GM12865 (cell line): ENCODE measurements around the gene STARD8.
"Not testable (repeated sequence)": the region's sequence is repeated elsewhere in the genome, so short reads cannot be mapped to it uniquely, and the experiment has no call there.

Source experiments
- DNase-seq: peaks from one replicate; pipeline ENCODE4 v3.0.0; 2010; ENCODE audit warnings: low read depth
- H3K4me3 ChIP-seq: 2 replicates; pipeline ENCODE4 v1.5.1; 2011; ENCODE audit warnings: mild to moderate bottlenecking, low read depth, low read length, control low read depth
- TF ChIP-seq, protein P1 (sequence below): IDR thresholded peaks from 2 replicates; pipeline ENCODE4 v1.5.1; 2011; ENCODE audit warnings: low read length, control low read depth, low read depth, inconsistent platforms; ENCODE audit not compliant: insufficient read depth; ENCODE audit errors: missing control alignments

Gene STARD8

DNA sequence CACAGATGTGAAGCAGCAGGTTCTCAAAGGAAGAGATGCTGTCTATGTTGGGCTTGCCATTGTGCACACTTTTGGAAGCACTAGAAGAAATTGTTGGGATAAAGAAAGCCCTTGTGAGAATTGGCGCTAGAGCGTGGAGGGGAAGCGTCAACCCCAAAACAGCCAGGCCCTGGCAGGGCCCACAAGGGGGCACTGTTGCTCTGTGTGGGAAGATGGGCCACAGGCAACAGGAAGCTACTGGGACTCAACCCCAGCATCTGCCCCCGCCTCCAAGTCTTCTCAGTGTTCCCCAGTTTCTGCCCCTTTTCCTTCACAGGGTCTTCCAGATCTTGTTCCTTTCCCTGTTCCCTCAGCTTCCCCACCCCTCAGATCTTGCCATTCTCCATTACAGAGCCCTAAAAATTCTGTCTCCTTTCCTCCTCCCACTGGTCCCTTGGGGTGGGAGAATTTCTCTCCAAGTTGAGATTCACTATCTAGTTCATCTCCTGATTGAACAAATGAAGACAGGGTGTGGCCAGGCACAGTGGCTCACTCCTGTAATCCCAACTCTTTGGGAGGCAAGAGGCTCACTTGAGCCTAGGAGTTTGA lies 85.5 kb downstream of the STARD8 start:
- no peak overlapping the region for H3K4me3 ChIP-seq
- DNase-seq: peak; percentile 66
- TF ChIP-seq, protein P1, sequence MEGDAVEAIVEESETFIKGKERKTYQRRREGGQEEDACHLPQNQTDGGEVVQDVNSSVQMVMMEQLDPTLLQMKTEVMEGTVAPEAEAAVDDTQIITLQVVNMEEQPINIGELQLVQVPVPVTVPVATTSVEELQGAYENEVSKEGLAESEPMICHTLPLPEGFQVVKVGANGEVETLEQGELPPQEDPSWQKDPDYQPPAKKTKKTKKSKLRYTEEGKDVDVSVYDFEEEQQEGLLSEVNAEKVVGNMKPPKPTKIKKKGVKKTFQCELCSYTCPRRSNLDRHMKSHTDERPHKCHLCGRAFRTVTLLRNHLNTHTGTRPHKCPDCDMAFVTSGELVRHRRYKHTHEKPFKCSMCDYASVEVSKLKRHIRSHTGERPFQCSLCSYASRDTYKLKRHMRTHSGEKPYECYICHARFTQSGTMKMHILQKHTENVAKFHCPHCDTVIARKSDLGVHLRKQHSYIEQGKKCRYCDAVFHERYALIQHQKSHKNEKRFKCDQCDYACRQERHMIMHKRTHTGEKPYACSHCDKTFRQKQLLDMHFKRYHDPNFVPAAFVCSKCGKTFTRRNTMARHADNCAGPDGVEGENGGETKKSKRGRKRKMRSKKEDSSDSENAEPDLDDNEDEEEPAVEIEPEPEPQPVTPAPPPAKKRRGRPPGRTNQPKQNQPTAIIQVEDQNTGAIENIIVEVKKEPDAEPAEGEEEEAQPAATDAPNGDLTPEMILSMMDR: peak; percentile 74

DNA sequence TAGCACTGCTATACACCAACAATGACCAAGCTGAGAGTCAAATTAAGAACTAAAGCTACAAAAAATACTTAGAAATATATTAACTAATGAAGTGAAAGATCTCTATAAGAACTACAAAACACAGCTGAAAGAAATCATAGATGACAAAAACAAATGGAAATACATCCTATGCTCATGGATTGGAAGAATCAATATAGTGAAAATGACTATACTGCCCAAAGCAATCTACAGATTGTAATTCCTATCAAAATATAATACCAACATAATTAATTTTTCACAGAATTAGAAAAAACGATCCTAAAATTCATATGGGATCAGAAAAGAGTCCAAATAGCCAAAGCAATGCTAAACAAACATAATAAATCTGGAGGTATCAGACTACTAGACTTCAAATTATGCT lies 87.8 kb downstream of the STARD8 start:
- DNase-seq: no peak
- no peak overlapping the region for H3K4me3 ChIP-seq
- TF ChIP-seq, protein P1: no peak

DNA sequence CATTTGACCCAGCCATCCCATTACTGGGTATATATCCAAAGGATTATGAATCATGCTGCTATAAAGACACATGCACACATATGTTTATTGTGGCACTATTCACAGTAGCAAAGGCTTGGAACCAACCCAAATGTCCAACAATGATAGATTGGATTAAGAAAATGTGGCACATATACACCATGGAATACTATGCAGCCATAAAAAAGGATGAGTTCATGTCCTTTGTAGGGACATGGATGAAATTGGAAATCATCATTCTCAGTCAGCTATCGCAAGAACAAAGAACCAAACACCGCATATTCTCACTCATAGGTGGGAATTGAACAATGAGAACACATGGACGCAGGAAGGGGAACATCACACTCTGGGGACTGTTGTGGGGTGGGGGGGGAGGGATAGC lies 94.4 kb downstream of the STARD8 start:
- H3K4me3 ChIP-seq, DNase-seq: not testable (repeated sequence)

DNA sequence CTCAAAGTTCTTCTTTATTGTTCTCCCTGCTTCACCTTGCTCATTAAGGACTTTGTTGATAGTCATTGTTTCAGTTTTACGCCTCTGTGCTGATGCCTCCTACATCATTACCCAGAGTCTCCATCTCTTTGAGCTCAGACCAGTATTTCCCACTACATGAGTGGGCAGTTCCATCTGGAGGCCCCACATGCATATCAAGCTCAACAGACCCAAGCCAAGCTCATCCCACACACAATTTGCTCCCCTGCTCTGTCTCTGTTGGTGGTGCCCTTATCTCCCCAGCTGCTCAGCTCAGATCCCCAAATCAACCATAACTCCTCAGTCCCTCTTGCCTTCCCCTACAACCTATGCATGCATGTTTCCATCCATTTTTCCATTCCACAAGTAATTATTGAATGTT lies 96.3 kb downstream of the STARD8 start:
- DNase-seq: no peak
- TF ChIP-seq, protein P1: no peak
- H3K4me3 ChIP-seq: no peak overlapping the region

DNA sequence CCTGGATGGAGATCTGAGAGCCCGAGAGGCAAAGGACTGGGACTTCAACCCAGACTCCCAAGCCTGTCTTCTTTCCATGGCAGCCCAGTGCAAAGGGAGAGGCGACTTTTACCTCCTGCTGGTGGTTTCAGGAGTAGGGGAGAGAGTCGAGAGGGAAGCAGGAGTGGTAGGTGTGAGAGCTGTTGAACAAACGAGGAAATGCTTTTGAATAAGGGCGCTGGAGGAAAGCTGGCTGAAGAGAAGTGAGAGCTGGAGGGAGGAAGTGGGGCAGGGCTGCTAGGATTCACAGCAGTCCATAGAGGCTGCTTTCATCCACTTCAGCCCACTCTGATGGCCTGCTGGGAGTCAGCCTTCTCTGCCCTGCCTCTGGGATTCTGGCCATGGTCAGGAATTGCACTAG lies 99.5 kb downstream of the STARD8 start:
- TF ChIP-seq, protein P1: no peak
- no peak overlapping the region for H3K4me3 ChIP-seq
- DNase-seq: no peak

DNA sequence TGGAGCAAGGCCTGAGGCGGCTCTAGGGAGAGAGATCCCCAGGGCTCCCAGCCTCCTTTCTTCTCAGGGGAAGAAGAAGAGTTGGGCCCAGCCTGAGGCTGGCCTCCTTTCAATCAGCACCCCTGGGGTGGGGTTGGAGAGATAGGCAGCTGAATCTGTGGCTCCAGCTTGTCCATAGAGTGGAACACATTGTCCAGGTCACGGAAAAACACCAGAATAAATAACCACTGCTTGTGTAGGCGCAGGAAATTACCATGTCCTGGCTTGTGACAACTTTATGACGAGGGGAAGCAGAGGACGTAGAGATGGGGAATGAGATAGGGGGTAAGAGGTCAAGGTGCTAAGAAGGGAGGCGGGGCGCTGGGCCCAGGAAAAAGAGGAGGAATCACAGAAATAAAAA lies 100.6 kb downstream of the STARD8 start:
- TF ChIP-seq, protein P1: no peak
- no peak overlapping the region for H3K4me3 ChIP-seq
- no peak for DNase-seq

DNA sequence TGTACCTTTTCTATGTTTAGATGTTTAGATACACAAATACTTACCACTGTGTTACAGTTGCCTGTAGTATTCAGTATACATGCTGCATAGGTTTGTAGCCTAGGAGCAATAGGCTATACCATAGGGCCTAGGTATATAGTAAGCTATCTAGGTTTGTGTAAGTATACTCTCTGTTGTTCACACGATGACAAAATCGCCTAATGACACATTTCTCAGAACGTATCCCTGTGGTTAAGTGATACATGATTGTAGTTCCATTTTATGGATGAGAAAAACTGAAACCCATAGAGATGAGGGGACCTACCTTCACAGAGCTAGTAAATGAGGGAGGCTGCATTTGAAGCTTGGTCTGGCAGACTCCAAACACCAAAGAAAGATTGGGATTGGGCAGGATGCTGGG lies 102.0 kb downstream of the STARD8 start:
- H3K4me3 ChIP-seq: no peak overlapping the region
- DNase-seq: no peak
- TF ChIP-seq, protein P1: no peak

DNA sequence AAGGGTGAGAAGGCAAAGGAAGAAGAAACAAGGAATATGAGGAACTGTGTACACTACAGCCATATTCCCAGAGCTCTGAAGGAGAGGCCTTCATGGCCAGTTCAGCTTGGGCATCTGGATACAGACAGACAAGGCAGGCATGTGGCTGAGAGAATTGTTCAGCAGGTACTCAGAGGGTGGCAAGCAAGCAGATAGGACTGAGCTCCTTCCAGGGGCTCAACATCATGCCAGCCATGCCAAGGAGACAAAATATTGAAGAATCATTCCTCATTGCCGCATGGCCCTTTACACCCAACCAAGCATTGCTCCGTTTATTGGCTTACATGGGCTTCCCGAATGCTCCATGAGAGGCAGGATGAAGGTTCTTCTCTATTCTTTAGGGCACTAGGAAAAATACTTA lies 102.8 kb downstream of the STARD8 start:
- DNase-seq: no peak
- H3K4me3 ChIP-seq: no peak overlapping the region
- TF ChIP-seq, protein P1: no peak
